ENCODE data around the gene NR1D2.

GRCh38 chr3:23916886-23917678, 28.0 kb upstream of the NR1D2 start, which contains the start of the genes NKIRAS1 and RPL15:
- no peak for TF ChIP-seq CTCF (IDR thresholded peaks at IDR 0.05)
- TF ChIP-seq SIN3A (IDR thresholded peaks at IDR 0.05; ENCODE audit: borderline replicate concordance, insufficient read depth, low read depth, low read length), result no peak
- peak; percentile 98 for TF ChIP-seq POLR2AphosphoS5 (IDR thresholded peaks at IDR 0.05; ENCODE audit: low read depth, low read length)
- 0 out of 4 replicates have a peak, but pooled peaks of 1 of the 2 experiments have one; percentile 65 for TF ChIP-seq REST (IDR thresholded peaks at IDR 0.05; ENCODE audit: insufficient read depth in 1 of 2, low read depth in 2 of 2, low read length in 1 of 2)
- peak; percentile 86 for TF ChIP-seq TCF7L2 (IDR thresholded peaks at IDR 0.05; ENCODE audit: low read depth, low read length)
